Tibial nerve (tissue), 4 donors: Measurements from ENCODE around the gene MEDAG.

Source experiments
- CTCF ChIP-seq, 5 experiments: fragments of 200-600 bp in 3 of 5; fragments of 450-650 bp in 2 of 5; sonication (generic) in 3 of 5; IDR thresholded peaks; one replicate each; pipeline ENCODE4 v1.5.1; 2016 to 2019; ENCODE audit warnings: antibody characterized with exemption in 5 of 5, mild to moderate bottlenecking in 3 of 5, moderate library complexity in 2 of 5
- EP300 ChIP-seq, 2 donors: sonication (generic); formaldehyde crosslinking; IDR thresholded peaks; one replicate each; pipeline ENCODE4 v1.6.1; 2017; ENCODE audit warnings: antibody characterized with exemption in 2 of 2, mild to moderate bottlenecking in 1 of 2
- POLR2A ChIP-seq, 2 donors: fragments of 450-650 bp; IDR thresholded peaks; one replicate each; pipeline ENCODE4 v1.6.1; 2017; ENCODE audit warnings: antibody characterized with exemption in 2 of 2, mild to moderate bottlenecking in 2 of 2, moderate library complexity in 2 of 2

- TF ChIP-seq CTCF (IDR thresholded peaks at IDR 0.05) = no peak
- no peak for TF ChIP-seq POLR2A (IDR thresholded peaks at IDR 0.05)
- TF ChIP-seq EP300 (IDR thresholded peaks at IDR 0.05) = no peak
Measured at GRCh38 chr13:30920162-30920909, 14.3 kb downstream of the MEDAG start.
